Limb (tissue), 2 donors: ENCODE results near the gene LEMD1.
"Not testable (repeated sequence)": the region's sequence is repeated elsewhere in the genome, so short reads cannot be mapped to it uniquely, and the experiment has no call there.

ENCODE experiments used
- DNase-seq, 2 donors: peaks; one replicate each; pipeline ENCODE4 v3.0.0-alpha.2; 2016; ENCODE audit errors: extremely low spot score in 2 of 2

Gene LEMD1

DNA sequence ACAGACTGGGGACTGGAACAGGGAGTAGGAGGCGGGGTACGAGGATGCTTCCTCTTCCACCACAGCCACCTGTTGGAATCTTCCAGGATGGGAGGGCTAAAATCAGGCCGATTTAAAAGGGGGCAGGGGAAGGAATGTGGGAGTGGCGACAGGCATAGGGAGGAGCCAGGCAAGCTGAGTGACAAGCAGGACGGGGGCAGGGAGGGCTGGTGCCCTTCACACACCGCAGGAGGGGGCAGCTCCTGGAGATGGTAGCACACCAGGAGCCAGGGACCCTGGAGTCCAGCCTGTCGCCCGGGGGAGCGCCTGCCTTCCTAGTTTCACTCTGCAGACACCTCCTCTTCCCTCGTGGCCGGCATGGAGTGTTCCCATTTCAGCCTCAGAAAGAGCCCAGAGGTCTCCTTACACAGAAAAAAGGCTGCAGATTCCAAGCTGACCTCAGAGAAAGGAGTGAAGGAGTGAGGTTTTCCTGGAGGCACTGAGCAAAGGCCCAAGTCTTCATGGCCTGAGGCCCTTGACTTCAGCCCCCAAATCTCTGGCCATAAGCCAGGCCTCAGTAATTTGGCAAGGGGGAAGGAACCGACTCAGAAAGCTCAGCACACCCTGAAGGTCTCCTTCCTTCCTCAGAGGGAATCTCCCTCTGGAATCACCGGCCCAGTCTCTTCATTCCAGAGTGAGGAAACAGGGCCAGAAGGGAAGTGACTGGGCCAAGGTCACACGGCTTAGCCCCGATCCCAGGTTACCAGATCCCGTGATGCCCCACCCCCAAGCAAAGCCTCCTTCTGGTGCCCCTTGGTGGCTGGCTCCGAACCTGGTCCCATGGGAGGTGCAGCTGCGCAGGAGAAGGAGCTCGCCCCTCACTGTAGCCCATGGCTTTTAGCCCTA is 25.8 kb upstream of the LEMD1 start:
- DNase-seq = no peak

DNA sequence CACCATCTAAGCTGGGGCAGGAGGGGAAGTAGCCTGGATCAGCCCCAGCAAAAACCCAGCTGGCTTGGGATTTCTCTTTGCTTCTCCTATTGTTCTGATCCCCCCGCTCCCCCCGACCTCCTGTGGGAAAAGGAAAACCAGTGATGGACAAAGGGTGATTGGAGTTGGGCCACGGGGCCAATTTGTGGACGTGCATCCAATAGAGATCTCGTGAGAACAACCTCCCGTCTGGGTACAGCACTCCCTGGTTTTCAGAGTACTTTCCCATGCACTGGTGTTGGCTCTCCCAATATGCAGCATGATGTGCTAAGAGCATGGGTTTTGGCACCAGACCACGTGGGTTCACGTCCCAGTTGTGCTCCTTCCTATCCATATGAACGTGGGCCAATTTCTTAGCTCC is 25.0 kb upstream of the LEMD1 start:
- DNase-seq = no peak

DNA sequence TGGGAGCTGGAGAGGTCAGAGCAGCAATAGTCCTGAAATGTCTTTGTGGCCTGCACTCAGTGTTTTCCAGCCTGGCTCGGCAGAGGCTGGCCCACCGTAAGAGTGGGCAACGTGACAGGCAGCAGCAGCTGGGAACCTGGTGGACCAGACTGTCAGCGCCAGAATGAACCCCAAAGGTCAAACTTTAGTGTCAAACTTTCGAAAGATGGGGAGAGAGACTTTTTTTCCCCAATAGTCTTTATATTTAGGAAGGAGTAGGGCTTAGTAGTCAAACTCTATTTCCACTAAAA is 23.7 kb upstream of the LEMD1 start:
- DNase-seq = no peak

DNA sequence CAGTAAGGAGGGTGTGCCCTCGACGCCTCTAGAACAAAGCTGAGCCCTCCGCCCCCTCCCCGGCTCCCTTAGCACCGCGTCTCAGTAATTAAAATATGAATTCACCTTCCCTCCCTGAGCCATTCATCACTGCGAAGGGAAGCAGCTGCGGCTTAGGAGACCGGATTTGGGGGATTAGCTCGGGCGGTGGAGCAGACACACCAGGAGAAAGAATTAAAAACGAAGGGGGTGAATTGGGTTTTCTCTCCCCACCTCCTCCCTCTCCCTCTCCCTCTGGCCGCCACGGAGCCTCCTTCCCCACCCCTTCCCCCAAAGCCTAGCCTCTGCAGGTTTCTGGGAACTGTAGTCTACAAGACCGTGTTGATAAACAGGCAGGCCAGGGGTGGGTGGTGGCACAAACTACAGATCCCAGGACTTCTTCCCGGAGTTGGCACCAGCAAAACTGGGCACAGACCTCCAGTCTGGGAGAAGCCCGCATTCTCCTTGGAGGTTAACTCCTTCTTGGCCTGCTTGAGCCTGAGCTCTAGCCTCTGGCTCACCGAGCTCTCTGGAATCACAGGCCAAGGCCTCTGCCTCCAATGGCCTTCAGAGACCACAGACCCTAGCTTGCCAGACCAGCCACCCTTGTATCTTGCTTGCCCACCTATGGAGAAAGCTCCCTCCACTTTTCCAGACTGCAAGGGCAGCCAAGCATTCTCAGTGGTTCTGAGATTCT is 23.2 kb upstream of the LEMD1 start:
- peak; percentile 72 to 75 for DNase-seq

DNA sequence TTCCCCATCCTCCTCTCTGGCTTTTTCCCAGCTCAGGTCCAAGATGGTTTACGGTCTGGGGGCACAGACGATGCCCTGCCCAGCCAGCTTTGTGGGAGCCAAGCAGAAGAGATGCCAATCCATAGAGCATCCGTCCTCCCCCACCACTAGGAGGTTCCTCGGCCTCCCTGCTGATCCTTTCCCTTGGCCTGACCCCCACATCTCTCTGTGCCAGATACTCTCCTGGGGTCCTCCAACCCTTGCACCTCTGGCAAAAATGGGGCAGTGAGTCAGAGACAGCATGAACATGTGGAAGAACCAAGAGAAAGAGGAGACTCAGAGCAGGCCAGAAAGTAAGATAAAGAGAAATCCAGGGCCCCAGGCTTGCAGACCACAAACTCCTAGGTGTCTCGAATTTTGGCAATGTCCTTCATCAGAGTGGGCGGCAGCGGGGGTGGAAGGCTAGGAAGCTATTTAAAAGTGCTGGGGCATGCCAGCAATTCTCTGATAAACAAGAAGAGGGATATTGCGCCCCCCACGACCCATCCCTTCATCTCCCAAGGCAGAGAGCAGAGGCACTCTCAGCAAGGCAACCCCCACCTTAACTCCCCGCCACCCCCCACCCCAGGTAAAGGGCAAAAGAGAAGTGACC is 22.6 kb upstream of the LEMD1 start:
- DNase-seq = no peak

DNA sequence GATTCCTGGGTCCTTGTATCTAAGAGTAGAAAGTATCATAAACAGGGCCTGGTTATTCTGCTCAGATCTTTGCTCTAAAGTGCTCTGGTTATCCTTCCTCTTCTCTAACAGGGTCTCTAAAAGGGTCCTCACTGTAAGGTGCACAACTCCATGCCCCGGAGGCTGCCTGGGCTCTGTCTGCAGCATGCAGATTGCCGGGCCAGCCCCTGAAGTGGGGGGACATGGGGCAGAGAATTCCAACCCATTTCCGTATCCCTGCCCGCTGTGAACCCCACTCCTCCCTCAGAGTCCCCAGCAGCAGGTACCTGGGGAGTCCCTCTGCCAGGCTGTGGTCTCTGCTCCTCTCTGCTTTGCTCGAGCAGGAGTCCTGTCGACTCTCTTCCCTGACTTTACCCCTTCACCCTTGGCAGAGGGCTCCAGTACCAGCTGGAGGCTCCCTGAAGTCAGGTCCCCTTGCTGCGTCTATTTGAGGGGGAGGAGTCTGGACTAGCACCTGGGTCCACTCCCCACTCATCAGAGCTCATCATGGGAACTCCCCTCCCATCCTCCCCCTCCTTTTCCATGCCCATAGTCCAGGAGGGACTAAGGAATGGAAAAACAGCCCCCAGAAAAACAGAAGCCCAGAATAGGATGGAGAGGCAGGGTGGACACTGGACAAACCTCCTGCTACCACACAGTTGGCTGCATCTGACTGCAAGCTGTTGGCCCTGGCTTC is 21.9 kb upstream of the LEMD1 start:
- no peak for DNase-seq

DNA sequence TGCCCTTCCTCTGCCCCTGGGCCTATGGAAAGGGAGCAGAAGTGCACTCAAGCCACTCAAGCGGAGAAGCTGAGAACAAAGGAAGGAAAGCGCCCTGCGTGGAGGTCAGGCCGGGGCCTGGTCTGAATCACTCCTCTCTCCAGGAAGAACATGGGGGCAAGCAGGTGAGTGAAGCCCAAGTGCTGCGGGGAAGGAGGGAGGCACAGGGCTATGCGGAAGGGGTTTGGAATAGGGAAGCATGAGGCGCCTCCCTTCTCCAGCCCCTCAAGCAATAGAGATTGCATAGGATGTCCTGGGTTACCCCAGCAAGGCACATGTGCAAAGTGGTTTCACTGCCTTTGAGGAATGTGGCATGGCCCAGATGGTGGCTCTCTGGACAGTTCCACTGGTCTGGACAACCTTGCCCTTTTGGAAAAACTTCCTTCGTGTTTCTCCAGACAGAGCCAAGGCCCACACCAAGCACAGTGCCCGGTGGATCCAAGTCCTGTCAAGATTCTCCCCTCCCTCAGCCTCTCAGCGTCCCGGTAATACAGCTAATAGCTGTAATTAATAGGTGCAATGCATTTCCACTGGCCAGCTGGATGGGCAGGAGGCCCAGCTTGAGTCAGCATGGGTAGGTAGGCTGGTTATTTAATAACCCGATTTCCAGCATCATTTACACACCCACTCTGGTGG is 20.3 kb upstream of the LEMD1 start:
- no peak for DNase-seq

DNA sequence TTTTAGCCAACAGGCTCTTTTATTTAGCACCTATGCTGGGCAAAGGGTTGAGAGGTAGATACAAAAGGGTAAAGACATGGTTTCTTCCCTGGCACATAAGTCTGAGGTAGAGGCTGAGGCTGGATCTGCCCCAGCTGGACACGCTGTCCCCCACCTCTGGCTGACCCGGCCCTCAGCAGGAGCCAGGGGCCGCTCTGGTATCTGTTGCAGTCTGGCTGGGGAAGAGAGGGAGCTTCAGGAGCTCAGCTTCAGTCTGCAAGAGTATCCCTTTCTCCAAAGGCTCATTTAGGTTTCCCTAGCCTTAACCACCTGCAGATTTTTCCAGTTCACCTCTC is 19.8 kb upstream of the LEMD1 start:
- no peak for DNase-seq

DNA sequence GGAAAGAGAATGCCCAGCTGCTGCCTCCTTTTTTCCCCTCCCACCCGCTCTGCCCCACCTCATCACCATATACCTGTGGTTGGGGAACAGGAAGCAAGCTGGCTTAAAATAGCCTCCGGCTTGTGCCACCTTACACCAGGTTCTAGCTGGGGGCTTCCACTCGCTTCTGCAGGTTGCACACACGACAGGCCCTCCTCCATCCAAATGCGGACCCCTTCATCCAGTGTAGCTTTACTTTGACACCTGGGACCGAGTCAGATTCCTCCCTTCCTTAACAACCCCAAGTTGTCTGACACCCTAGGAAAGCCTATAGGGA is 19.4 kb upstream of the LEMD1 start:
- DNase-seq = no peak

DNA sequence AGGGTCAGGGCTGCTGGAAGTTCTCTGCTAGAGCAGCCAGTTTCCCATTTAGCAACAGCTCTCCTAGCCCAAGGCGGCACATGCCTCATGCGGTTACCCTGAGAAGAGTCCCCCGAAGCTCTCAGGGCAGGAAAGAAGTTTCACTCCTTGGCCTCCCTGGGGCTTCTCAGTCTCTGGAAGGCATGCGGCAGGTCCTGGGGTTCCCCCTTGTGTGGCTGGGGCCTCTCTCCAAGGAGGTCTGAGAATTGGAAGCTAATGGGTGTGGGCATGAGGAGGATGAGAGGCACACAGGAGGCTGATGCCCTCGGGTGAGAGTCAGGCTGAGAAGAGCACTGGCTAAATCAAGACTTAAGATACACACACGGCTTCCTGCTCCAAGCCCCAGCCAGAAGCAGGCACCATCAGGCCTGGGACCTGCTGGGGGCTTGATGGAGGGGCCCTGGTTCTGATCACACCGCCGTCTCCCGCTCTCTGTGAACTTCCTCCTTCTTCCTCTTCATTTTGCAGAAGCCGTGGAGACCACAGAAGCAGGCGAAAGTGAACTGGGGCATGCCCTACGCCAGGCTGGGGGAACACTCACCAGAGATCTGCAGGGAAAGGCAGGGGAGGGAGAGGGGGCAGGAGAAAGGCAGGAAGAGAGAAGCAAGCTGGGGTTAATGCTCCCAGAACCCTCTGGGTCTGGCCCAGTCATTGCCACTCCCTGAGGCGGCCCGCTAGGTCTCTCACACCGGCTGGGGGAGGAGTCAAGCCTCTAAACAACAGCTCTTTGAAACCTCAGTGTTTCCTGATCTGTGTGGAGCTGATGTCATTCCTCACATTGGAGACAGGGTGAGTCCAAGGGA is 18.8 kb upstream of the LEMD1 start:
- peak in 1 of 2 donors; percentile 40 for DNase-seq

DNA sequence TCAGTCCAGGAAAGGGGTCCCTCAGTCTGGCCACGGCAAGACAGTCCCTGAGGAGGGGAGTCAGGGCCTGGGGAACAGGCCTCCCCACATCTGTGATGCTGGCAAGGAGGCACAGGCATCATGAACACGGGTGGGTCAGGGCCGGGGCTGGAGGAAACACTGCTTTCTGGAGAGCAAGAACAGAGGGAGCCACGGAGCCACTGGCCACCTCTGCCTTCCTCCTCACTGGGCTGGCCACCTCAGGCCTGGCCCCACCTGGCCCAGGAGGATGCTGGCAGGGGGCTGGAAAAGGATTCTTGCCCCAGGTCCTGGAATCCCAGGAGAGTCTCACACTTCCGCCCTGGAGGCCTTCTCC is 18.2 kb upstream of the LEMD1 start:
- DNase-seq = no peak

DNA sequence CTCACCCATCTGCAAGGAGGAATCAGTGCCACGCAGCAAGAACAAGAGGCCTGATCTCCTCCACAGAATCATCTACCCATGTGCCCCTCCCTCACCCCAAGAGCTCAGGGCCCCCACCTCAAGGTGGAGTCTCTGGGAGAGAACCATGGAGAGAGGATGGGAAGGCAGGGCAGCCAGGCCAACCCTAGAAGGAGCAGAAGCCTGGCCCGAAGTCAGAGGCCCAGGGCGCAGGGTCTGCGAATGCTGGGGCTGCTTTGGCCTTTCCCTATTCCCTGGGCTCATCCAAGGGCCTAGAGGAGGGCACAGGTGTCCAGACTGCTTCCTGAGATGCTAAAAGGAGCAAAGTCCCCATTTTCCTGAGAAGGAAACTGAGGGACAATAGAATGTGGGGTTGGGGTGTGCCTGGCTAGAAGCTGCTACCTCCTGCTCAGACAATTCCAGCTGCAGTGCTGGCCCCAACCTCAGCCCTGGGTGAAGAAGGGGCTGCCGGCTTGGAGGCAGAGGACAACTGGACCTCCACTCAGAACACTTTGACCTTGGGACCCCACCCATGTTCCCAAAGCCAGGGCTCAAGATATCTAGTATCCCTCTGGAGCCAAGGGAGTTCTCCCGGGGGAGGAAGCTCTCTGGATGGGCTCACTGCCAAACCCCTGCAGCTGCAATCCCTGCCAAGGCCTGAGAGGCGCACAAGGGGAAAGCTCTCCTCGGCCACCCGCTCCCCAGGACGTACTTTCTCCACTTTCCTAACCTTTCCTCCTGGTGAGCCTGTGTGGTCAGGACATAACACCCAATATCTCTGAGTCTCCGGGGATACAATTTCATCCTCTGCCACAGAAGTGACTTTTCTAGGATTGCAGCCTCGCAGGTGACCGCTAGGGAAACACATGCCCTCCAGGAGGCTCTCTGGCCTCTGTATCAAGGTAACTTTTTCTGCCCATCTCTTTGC is 16.6 kb upstream of the LEMD1 start:
- peak; percentile 71 to 78 for DNase-seq

DNA sequence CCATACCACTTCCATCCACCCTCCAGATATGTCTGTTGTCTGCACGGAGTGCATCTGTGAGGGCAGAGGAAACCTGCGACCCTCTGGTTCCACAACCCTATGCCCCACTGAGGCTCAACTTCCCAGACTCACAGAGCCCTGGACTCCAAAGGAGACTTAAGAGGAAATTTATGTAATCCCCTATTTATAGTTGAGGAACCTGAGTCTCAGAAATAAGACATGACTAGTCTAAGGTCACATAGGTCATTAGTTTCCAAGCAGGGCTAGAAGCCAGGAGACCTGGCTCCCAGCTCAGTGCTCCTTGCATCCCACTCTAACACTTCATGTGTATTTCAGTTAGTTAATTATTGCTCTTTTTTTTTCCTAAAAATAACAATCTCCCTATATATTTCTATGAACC is 15.7 kb upstream of the LEMD1 start:
- DNase-seq = no peak

DNA sequence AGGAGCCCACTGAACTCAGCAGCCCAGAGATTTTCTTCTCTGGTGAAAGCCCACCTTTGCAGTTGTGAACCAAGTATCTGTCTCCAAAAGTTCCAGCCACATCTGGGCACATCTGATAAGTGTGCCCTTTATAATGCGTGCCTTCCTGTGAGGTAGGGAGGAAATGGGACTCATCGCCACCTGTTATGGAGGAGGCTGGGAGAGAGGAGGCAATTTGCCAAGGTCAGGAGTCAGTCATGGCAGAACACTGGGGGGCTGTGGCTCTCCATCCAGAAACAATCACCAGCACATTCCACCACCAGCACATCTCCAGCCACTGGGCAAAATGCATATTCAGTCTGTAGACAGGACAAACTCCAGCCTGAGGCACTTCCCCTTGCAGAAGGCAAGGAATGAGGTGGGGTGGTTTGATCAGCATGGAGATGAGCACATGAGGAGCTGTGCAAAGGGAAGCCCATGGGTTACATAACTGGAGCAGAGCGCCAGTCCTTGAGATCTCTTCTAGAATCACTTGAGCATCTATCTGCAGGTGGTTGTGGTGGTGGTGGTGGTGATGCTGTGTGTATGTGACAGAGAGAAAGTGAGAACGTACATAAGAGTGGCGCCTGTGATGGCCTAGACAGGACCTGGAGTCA is 15.0 kb upstream of the LEMD1 start:
- DNase-seq = no peak

DNA sequence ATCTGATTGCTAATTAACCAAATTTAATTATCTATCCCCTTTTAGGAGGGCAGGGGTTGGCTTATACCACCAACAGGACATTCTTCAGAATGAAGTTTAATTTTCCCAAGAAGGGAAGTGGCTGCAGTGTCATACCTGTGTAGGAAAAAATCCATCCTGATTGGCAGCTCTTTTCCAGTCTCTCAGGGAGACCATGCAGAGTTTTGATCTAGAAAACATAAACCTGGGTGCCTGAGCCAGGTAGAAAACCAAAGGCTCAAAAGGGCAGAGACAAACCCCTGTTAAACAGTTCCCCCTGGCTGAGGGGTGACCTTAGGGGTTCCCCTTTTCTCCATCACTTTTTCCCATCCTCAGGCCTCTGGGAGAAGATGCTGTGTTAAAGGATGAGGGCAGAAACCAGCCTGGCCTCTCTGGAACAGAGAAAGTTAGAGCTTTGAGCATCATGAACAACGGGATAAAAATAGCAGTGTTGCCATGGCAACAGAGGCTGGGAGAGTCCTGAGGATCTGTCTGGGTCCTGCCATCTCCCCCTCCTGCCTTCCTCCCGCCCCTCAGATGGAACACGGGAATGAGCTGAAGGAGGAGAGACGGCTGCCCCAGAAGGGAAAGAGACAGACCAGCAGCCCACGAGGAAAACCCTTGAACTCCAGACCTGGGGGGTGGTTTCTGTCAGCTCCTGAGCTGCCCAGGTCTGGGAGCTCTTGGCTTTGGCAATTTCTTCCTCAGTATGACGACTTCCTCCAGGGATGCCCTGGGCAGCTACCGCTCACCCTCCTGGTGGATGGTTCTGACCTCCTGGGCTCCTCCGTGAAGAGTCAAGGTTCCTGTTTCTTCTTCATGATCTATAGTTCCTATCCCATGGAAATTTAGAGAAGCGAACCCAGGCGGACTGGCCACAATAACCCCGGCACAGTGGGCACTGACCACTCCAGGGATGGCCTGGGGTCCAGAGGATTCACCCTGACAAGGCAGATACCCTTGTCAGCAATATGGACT is 14.0 kb upstream of the LEMD1 start:
- no peak for DNase-seq

DNA sequence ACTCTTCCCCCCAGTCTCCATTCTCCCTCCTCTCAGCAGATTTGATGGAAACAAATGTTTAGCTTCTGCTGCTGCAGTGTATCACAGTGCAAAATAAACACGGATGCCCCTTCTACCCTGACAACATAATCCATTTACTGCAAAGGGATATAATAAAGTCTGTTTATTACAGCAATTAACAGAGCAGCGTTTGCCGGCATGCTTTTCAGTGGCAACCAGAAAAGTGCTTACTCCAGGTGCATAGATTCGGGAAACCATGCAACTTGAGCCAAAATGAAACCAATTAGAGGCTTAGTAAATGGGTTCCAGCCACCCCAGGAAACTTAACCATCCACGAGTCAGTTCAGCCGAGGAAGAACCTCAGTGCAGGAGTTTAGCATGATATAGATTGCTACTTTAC is 12.9 kb upstream of the LEMD1 start:
- DNase-seq = no peak

DNA sequence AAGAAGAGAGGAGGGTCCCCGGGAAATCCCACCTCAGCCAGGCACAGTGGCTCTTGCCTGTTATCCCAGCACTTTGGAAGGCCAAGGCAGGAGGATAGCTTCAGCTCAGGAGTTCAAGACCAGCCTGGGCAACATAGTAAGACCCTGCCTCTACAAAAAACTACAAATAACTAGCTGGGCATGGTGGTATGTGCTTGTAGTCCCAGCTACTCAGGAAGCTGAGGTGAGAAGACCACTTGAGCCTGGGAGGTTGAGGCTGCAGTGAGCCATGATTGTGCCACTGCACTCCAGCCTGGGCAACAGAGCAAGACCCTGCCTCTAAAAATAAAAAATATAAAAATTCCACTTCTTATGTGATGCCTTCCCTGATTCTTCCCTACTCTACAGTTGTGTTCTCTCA is 10.8 kb upstream of the LEMD1 start:
- not testable (repeated sequence) for DNase-seq

DNA sequence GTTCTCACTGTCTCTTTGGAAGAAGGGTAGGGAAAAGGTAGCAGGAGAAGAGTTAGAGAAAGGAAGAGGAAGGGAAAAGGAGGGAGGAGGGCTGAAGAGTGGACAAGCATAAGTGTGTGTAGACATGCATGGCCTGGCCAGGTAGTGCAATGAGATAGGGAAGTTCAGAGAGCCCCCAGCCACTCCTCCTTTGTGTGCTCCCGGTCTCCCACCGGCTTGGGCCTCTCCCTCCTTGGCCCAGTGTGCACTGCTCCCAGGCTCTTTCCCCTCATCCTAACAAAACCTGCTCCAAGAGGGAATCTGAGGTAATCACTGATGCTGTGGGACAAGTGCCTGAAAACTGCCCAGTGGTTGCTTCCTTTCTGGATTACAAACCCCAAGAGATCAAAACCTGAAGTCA is 10.3 kb upstream of the LEMD1 start:
- DNase-seq = no peak
